ENCODE results near the gene C17orf58.
A peak's percentile ranks its signal among the peaks of the same experiment; 100 is the strongest.

- TF ChIP-seq EZH2 (IDR thresholded peaks at IDR 0.05; ENCODE audit: low read depth, unreplicated experiment) (no peak), CTCF (conservative IDR thresholded peaks at IDR 0.05; ENCODE audit: low read depth in 2 of 2) (peak; percentile 22 to 24; a peak in 3 of 4 replicates), NANOG (IDR thresholded peaks at IDR 0.05; ENCODE audit: borderline replicate concordance) (peak; percentile 45; the same call in 1 of the 2 replicates)
Measured at GRCh38 chr17:68019675-68020408, 23.6 kb upstream of the C17orf58 start.
